ENCODE data around the gene TFF3.

The TFF3 gene

GRCh38 chr21:42272109-42272962 is 42.9 kb downstream of the TFF3 start:
- no peak for DNase-seq

GRCh38 chr21:42271065-42271464 is 44.1 kb downstream of the TFF3 start:
- no peak for DNase-seq

- DNase-seq = no peak
These were observed 45.8 kb downstream of the TFF3 start for GRCh38 chr21:42269386-42269785.

- DNase-seq = no peak
These were observed 48.1 kb downstream of the TFF3 start for GRCh38 chr21:42266971-42267556.

GRCh38 chr21:42265231-42265812 is 49.9 kb downstream of the TFF3 start:
- no peak for DNase-seq

GRCh38 chr21:42264245-42265195 is 50.7 kb downstream of the TFF3 start:
- no peak for DNase-seq

GRCh38 chr21:42263591-42264131 is 51.5 kb downstream of the TFF3 start:
- no peak for DNase-seq

GRCh38 chr21:42262831-42263231 is 52.4 kb downstream of the TFF3 start:
- peak in 23 of 56 donors; percentile 11 to 77 (median 35) for DNase-seq

GRCh38 chr21:42261829-42262200 is 53.4 kb downstream of the TFF3 start:
- no peak for DNase-seq
